GM18520 (cell line): Measurements from ENCODE around the gene DOCK2.
"Not testable (repeated sequence)": the region's sequence is repeated elsewhere in the genome, so short reads cannot be mapped to it uniquely, and the experiment has no call there.

Source experiments
- ATAC-seq: cut with Tn5 transposase; IDR thresholded peaks from one replicate; pipeline ENCODE4 v1.9.1; 2021; ENCODE audit not compliant: unreplicated experiment

The DOCK2 gene

GRCh38 chr5:169753795-169754194 is 116.7 kb downstream of the DOCK2 start:
- ATAC-seq = no peak

- no peak for ATAC-seq
These were observed 117.7 kb downstream of the DOCK2 start for GRCh38 chr5:169754737-169755136.

GRCh38 chr5:169756071-169756765 is 119.1 kb downstream of the DOCK2 start:
- no peak for ATAC-seq

GRCh38 chr5:169757016-169757415 is 119.9 kb downstream of the DOCK2 start:
- ATAC-seq = no peak

- ATAC-seq = no peak
These were observed 121.8 kb downstream of the DOCK2 start for GRCh38 chr5:169758886-169759285.

GRCh38 chr5:169760229-169760628 is 123.2 kb downstream of the DOCK2 start:
- no peak for ATAC-seq

- no peak for ATAC-seq
These were observed 125.4 kb downstream of the DOCK2 start for GRCh38 chr5:169762338-169763095.

- ATAC-seq = peak; percentile 78
These were observed 126.4 kb downstream of the DOCK2 start for GRCh38 chr5:169763376-169764017.

- ATAC-seq = no peak
These were observed 126.9 kb downstream of the DOCK2 start for GRCh38 chr5:169764018-169764378.

- ATAC-seq = no peak
These were observed 128.3 kb downstream of the DOCK2 start for GRCh38 chr5:169765176-169765996.

GRCh38 chr5:169766943-169767342 is 129.9 kb downstream of the DOCK2 start:
- ATAC-seq = not testable (repeated sequence)

GRCh38 chr5:169767938-169768337 is 130.9 kb downstream of the DOCK2 start:
- no peak for ATAC-seq

- ATAC-seq = no peak
These were observed 131.3 kb downstream of the DOCK2 start for GRCh38 chr5:169768416-169768815.

GRCh38 chr5:169770109-169770508 is 133.0 kb downstream of the DOCK2 start:
- ATAC-seq = no peak

GRCh38 chr5:169772256-169772655 is 135.2 kb downstream of the DOCK2 start:
- ATAC-seq = no peak

- ATAC-seq = no peak
These were observed 135.6 kb downstream of the DOCK2 start for GRCh38 chr5:169772688-169773087.

GRCh38 chr5:169777159-169777558 is 140.1 kb downstream of the DOCK2 start:
- no peak for ATAC-seq

- ATAC-seq = peak; percentile 57
These were observed 141.8 kb downstream of the DOCK2 start for GRCh38 chr5:169778622-169779596.

- ATAC-seq = no peak
These were observed 144.6 kb downstream of the DOCK2 start for GRCh38 chr5:169781420-169782345.
